ENCODE data around the gene ARRB2.

- TF ChIP-seq, protein P1, sequence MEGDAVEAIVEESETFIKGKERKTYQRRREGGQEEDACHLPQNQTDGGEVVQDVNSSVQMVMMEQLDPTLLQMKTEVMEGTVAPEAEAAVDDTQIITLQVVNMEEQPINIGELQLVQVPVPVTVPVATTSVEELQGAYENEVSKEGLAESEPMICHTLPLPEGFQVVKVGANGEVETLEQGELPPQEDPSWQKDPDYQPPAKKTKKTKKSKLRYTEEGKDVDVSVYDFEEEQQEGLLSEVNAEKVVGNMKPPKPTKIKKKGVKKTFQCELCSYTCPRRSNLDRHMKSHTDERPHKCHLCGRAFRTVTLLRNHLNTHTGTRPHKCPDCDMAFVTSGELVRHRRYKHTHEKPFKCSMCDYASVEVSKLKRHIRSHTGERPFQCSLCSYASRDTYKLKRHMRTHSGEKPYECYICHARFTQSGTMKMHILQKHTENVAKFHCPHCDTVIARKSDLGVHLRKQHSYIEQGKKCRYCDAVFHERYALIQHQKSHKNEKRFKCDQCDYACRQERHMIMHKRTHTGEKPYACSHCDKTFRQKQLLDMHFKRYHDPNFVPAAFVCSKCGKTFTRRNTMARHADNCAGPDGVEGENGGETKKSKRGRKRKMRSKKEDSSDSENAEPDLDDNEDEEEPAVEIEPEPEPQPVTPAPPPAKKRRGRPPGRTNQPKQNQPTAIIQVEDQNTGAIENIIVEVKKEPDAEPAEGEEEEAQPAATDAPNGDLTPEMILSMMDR (IDR thresholded peaks at IDR 0.05) = no peak
- TF ChIP-seq EZH2 (IDR thresholded peaks at IDR 0.05) (no peak), EZH2phosphoT487 (IDR thresholded peaks at IDR 0.05) (no peak)
Measured at GRCh38 chr17:4735876-4736651, 25.6 kb downstream of the ARRB2 start.

All from neural progenitor cell (in vitro differentiated cells).